ENCODE measurements around the gene CKS1B.

CKS1B gene

GRCh38 chr1:154940213-154940560 is 34.3 kb upstream of the CKS1B start:
- H2AK5ac ChIP-seq (ENCODE audit: low read length), result no peak overlapping the region
- no peak overlapping the region for H2BK5ac ChIP-seq (ENCODE audit: low read length)
- no peak overlapping the region for H4K5ac ChIP-seq (ENCODE audit: low read length)
- no peak overlapping the region for H4K8ac ChIP-seq (ENCODE audit: low read depth, low read length)
- H3K4me1 ChIP-seq (ENCODE audit: control insufficient read depth, low read depth, low read length), result peaks cover 6% of the 10 kb centered on the region
- no CpG with 5 or more reads among the region's 1 CpG for WGBS (ENCODE audit: extremely low coverage, insufficient coverage, low lambda C conversion rate)
- H2BK120ac ChIP-seq (ENCODE audit: low read depth, low read length), result no peak overlapping the region
- no peak overlapping the region for H3K18ac ChIP-seq (ENCODE audit: low read length)
- no peak overlapping the region for H3K4me3 ChIP-seq (ENCODE audit: low read length)
- no peak overlapping the region for H3K4ac ChIP-seq (ENCODE audit: low read depth, low read length)
- H3K4me2 ChIP-seq (ENCODE audit: low read length), result no peak overlapping the region
- no peak overlapping the region for H3K9ac ChIP-seq (ENCODE audit: low read length)
- H2BK15ac ChIP-seq (replicated peaks; ENCODE audit: low read depth), result no peak overlapping the region
- DNase-seq, result peak; percentile 59
- no peaks in the 10 kb centered on the region for H3K36me3 ChIP-seq (ENCODE audit: control insufficient read depth, insufficient read depth, low read length)
- no peaks in the 10 kb centered on the region for H3K79me1 ChIP-seq (ENCODE audit: low read length)
- no peak overlapping the region for H3K27ac ChIP-seq (ENCODE audit: low read depth, low read length)
- no peaks in the 10 kb centered on the region for H3K79me2 ChIP-seq (ENCODE audit: control insufficient read depth, insufficient read depth, low read length)
- no peaks in the 10 kb centered on the region for H3K27me3 ChIP-seq (ENCODE audit: insufficient read depth, low read length, poor library complexity)
- no peak overlapping the region for H3K56ac ChIP-seq (ENCODE audit: low read length)
- H3K23ac ChIP-seq (ENCODE audit: low read length), result no peak overlapping the region

- no peaks in the 10 kb centered on the region for H3K79me2 ChIP-seq (ENCODE audit: control insufficient read depth, insufficient read depth, low read length)
- WGBS (ENCODE audit: extremely low coverage, insufficient coverage, low lambda C conversion rate), result no CpG with 5 or more reads among the region's 8 CpGs
- H3K18ac ChIP-seq (ENCODE audit: low read length), result no peak overlapping the region
- H2BK5ac ChIP-seq (ENCODE audit: low read length), result no peak overlapping the region
- H3K79me1 ChIP-seq (ENCODE audit: low read length), result no peaks in the 10 kb centered on the region
- H3K56ac ChIP-seq (ENCODE audit: low read length), result no peak overlapping the region
- H3K4me3 ChIP-seq (ENCODE audit: low read length), result no peak overlapping the region
- no peak overlapping the region for H2BK120ac ChIP-seq (ENCODE audit: low read depth, low read length)
- no peak overlapping the region for H3K4ac ChIP-seq (ENCODE audit: low read depth, low read length)
- H4K8ac ChIP-seq (ENCODE audit: low read depth, low read length), result no peak overlapping the region
- no peak overlapping the region for H3K4me2 ChIP-seq (ENCODE audit: low read length)
- no peak overlapping the region for H3K27ac ChIP-seq (ENCODE audit: low read depth, low read length)
- DNase-seq, result no peak
- H2AK5ac ChIP-seq (ENCODE audit: low read length), result no peak overlapping the region
- H3K9ac ChIP-seq (ENCODE audit: low read length), result no peak overlapping the region
- H3K23ac ChIP-seq (ENCODE audit: low read length), result no peak overlapping the region
- no peaks in the 10 kb centered on the region for H3K36me3 ChIP-seq (ENCODE audit: control insufficient read depth, insufficient read depth, low read length)
- H2BK15ac ChIP-seq (replicated peaks; ENCODE audit: low read depth), result no peak overlapping the region
- no peaks in the 10 kb centered on the region for H3K27me3 ChIP-seq (ENCODE audit: insufficient read depth, low read length, poor library complexity)
- H3K4me1 ChIP-seq (ENCODE audit: control insufficient read depth, low read depth, low read length), result peaks cover 6% of the 10 kb centered on the region
- H4K5ac ChIP-seq (ENCODE audit: low read length), result no peak overlapping the region
Measured at GRCh38 chr1:154940651-154941194, 33.8 kb upstream of the CKS1B start.

- Histone ChIP-seq H3K56ac (ENCODE audit: low read length) (peak overlapping the region; percentile 34), H2AK5ac (ENCODE audit: low read length) (no peak overlapping the region), H2BK5ac (ENCODE audit: low read length) (no peak overlapping the region), H3K4me2 (ENCODE audit: low read length) (no peak overlapping the region), H3K4me1 (ENCODE audit: control insufficient read depth, low read depth, low read length) (peaks cover 6% of the 10 kb centered on the region), H3K79me1 (ENCODE audit: low read length) (no peaks in the 10 kb centered on the region), H3K4ac (ENCODE audit: low read depth, low read length) (no peak overlapping the region), H2BK120ac (ENCODE audit: low read depth, low read length) (no peak overlapping the region), H3K18ac (ENCODE audit: low read length) (no peak overlapping the region), H3K4me3 (ENCODE audit: low read length) (no peak overlapping the region), H3K9ac (ENCODE audit: low read length) (no peak overlapping the region), H3K23ac (ENCODE audit: low read length) (no peak overlapping the region), H3K27me3 (ENCODE audit: insufficient read depth, low read length, poor library complexity) (no peaks in the 10 kb centered on the region), H3K36me3 (ENCODE audit: control insufficient read depth, insufficient read depth, low read length) (no peaks in the 10 kb centered on the region), H4K8ac (ENCODE audit: low read depth, low read length) (no peak overlapping the region), H3K79me2 (ENCODE audit: control insufficient read depth, insufficient read depth, low read length) (no peaks in the 10 kb centered on the region), H4K5ac (ENCODE audit: low read length) (no peak overlapping the region), H2BK15ac (replicated peaks; ENCODE audit: low read depth) (no peak overlapping the region), H3K27ac (ENCODE audit: low read depth, low read length) (no peak overlapping the region)
- no CpG with 5 or more reads among the region's 5 CpGs for WGBS (ENCODE audit: extremely low coverage, insufficient coverage, low lambda C conversion rate)
- peak; percentile 55 for DNase-seq
Measured at GRCh38 chr1:154941333-154942013, 33.0 kb upstream of the CKS1B start.

GRCh38 chr1:154943649-154944400 is 30.7 kb upstream of the CKS1B start:
- Histone ChIP-seq H3K9ac (ENCODE audit: low read length) (no peak overlapping the region), H2BK120ac (ENCODE audit: low read depth, low read length) (no peak overlapping the region), H3K79me2 (ENCODE audit: control insufficient read depth, insufficient read depth, low read length) (no peaks in the 10 kb centered on the region), H3K79me1 (ENCODE audit: low read length) (no peaks in the 10 kb centered on the region), H4K8ac (ENCODE audit: low read depth, low read length) (no peak overlapping the region), H2BK5ac (ENCODE audit: low read length) (no peak overlapping the region), H3K18ac (ENCODE audit: low read length) (no peak overlapping the region), H3K23ac (ENCODE audit: low read length) (no peak overlapping the region), H2AK5ac (ENCODE audit: low read length) (no peak overlapping the region), H2BK15ac (replicated peaks; ENCODE audit: low read depth) (no peak overlapping the region), H3K4me3 (ENCODE audit: low read length) (no peak overlapping the region), H3K27ac (ENCODE audit: low read depth, low read length) (no peak overlapping the region), H3K4me2 (ENCODE audit: low read length) (no peak overlapping the region), H3K36me3 (ENCODE audit: control insufficient read depth, insufficient read depth, low read length) (no peaks in the 10 kb centered on the region), H3K27me3 (ENCODE audit: insufficient read depth, low read length, poor library complexity) (no peaks in the 10 kb centered on the region), H3K4me1 (ENCODE audit: control insufficient read depth, low read depth, low read length) (peaks cover 6% of the 10 kb centered on the region), H3K4ac (ENCODE audit: low read depth, low read length) (no peak overlapping the region), H3K56ac (ENCODE audit: low read length) (no peak overlapping the region), H4K5ac (ENCODE audit: low read length) (no peak overlapping the region)
- no CpG with 5 or more reads among the region's 6 CpGs for WGBS (ENCODE audit: extremely low coverage, insufficient coverage, low lambda C conversion rate)
- DNase-seq, result peak; percentile 61

GRCh38 chr1:154944401-154945159 is 29.9 kb upstream of the CKS1B start:
- H3K79me1 ChIP-seq (ENCODE audit: low read length), result no peaks in the 10 kb centered on the region
- H2BK15ac ChIP-seq (replicated peaks; ENCODE audit: low read depth), result no peak overlapping the region
- H3K4me1 ChIP-seq (ENCODE audit: control insufficient read depth, low read depth, low read length), result peaks cover 6% of the 10 kb centered on the region
- no peak overlapping the region for H3K56ac ChIP-seq (ENCODE audit: low read length)
- H4K5ac ChIP-seq (ENCODE audit: low read length), result no peak overlapping the region
- H3K23ac ChIP-seq (ENCODE audit: low read length), result no peak overlapping the region
- WGBS (ENCODE audit: extremely low coverage, insufficient coverage, low lambda C conversion rate), result no CpG with 5 or more reads among the region's 9 CpGs
- H3K4me2 ChIP-seq (ENCODE audit: low read length), result no peak overlapping the region
- no peak overlapping the region for H2BK5ac ChIP-seq (ENCODE audit: low read length)
- H3K27me3 ChIP-seq (ENCODE audit: insufficient read depth, low read length, poor library complexity), result no peaks in the 10 kb centered on the region
- H3K9ac ChIP-seq (ENCODE audit: low read length), result no peak overlapping the region
- H3K4ac ChIP-seq (ENCODE audit: low read depth, low read length), result no peak overlapping the region
- no peak overlapping the region for H2BK120ac ChIP-seq (ENCODE audit: low read depth, low read length)
- no peak overlapping the region for H3K4me3 ChIP-seq (ENCODE audit: low read length)
- H2AK5ac ChIP-seq (ENCODE audit: low read length), result no peak overlapping the region
- H3K18ac ChIP-seq (ENCODE audit: low read length), result no peak overlapping the region
- no peak overlapping the region for H4K8ac ChIP-seq (ENCODE audit: low read depth, low read length)
- no peaks in the 10 kb centered on the region for H3K36me3 ChIP-seq (ENCODE audit: control insufficient read depth, insufficient read depth, low read length)
- no peaks in the 10 kb centered on the region for H3K79me2 ChIP-seq (ENCODE audit: control insufficient read depth, insufficient read depth, low read length)
- no peak overlapping the region for H3K27ac ChIP-seq (ENCODE audit: low read depth, low read length)
- DNase-seq, result no peak
